HG02610 (cell line): ENCODE measurements around the gene LRRK1.

Experiments used
- ATAC-seq: cut with Tn5 transposase; IDR thresholded peaks from one replicate; pipeline ENCODE4 v1.9.1; 2021; ENCODE audit warnings: mild to moderate bottlenecking, moderate library complexity; ENCODE audit not compliant: unreplicated experiment

Gene LRRK1

GRCh38 chr15:100968050-100968966 lies 49.2 kb downstream of the LRRK1 start:
- peak; percentile 76 for ATAC-seq

GRCh38 chr15:100972975-100973350 lies 53.8 kb downstream of the LRRK1 start:
- ATAC-seq = no peak

GRCh38 chr15:100973351-100974111 lies 54.4 kb downstream of the LRRK1 start:
- no peak for ATAC-seq

GRCh38 chr15:100975043-100975442 lies 55.9 kb downstream of the LRRK1 start:
- ATAC-seq = no peak

GRCh38 chr15:100980410-100981046 lies 61.4 kb downstream of the LRRK1 start:
- no peak for ATAC-seq

GRCh38 chr15:100981086-100981485 lies 61.9 kb downstream of the LRRK1 start:
- no peak for ATAC-seq

GRCh38 chr15:100983221-100983620 lies 64.1 kb downstream of the LRRK1 start:
- ATAC-seq = no peak

GRCh38 chr15:100985401-100985800 lies 66.2 kb downstream of the LRRK1 start:
- no peak for ATAC-seq

GRCh38 chr15:100986158-100986896 lies 67.2 kb downstream of the LRRK1 start:
- no peak for ATAC-seq

- ATAC-seq = no peak
These were observed 68.0 kb downstream of the LRRK1 start for GRCh38 chr15:100987143-100987542.

GRCh38 chr15:100988297-100988696 lies 69.1 kb downstream of the LRRK1 start:
- ATAC-seq = no peak

GRCh38 chr15:100988857-100989256 lies 69.7 kb downstream of the LRRK1 start:
- ATAC-seq = no peak

- no peak for ATAC-seq
These were observed 75.7 kb downstream of the LRRK1 start for GRCh38 chr15:100994597-100995446.

- ATAC-seq = no peak
These were observed 76.6 kb downstream of the LRRK1 start for GRCh38 chr15:100995471-100996430.

GRCh38 chr15:100997442-100997841 lies 78.3 kb downstream of the LRRK1 start:
- ATAC-seq = no peak

- ATAC-seq = no peak
These were observed 79.5 kb downstream of the LRRK1 start for GRCh38 chr15:100998630-100999029.

- ATAC-seq = no peak
These were observed 80.2 kb downstream of the LRRK1 start for GRCh38 chr15:100999369-100999768.

GRCh38 chr15:101000271-101000681 lies 81.1 kb downstream of the LRRK1 start:
- no peak for ATAC-seq

- ATAC-seq = no peak
These were observed 81.9 kb downstream of the LRRK1 start for GRCh38 chr15:101001056-101001455.
